Urinary bladder (tissue), 4 donors: ENCODE measurements around the gene BACH1. TPM values are rescaled to one million over a fixed set of nuclear protein-coding genes. Genes with fewer than 3 reads are reported as not detected.
"Not testable (repeated sequence)": the region's sequence is repeated elsewhere in the genome, so short reads cannot be mapped to it uniquely, and the experiment has no call there.

Source experiments
- DNase-seq: peaks from one replicate; pipeline ENCODE4 v3.0.0-alpha.2; 2015; ENCODE audit errors: extremely low spot score
- H3K27ac ChIP-seq: one replicate; pipeline ENCODE4 v1.5.1; 2013; ENCODE audit warnings: low read depth, mild to moderate bottlenecking, moderate library complexity
- H3K36me3 ChIP-seq: one replicate; pipeline ENCODE4 v1.6.1; 2013; ENCODE audit warnings: mild to moderate bottlenecking, moderate library complexity; ENCODE audit not compliant: insufficient read depth
- H3K4me1 ChIP-seq: one replicate; pipeline ENCODE4 v1.6.1; 2013; ENCODE audit warnings: mild to moderate bottlenecking, moderate library complexity; ENCODE audit not compliant: insufficient read depth
- H3K4me3 ChIP-seq: one replicate; pipeline ENCODE4 v1.5.1; 2013; ENCODE audit warnings: low read depth, low read length
- WGBS: extraction: QIAGEN DNeasy Blood & Tissue Kit; methylation state at CpG from one replicate; pipeline ENCODE4 v1.1.7; 2013; 5-methylcytosine and 5-hydroxymethylcytosine counted together
- polyA plus RNA-seq: library from polyadenylated mRNA; stranded (reverse); fragments of 200-250 nt; gene quantifications from one replicate; pipeline ENCODE4 v1.2.3, GENCODE V29; 2013
- total RNA-seq: library from RNA; depleted of rRNA; stranded (reverse); fragments of >200 nt; gene quantifications from one replicate; pipeline ENCODE4 v1.2.3, GENCODE V29; 2014
- donor health status: healthy with polysubstance abuse.
- donor health status: healthy.

The BACH1 gene
- total and polyA plus RNA-seq, 2 donors, result 11.5 to 116 TPM

- H3K36me3 ChIP-seq, result no peaks in the 10 kb centered on the region
- H3K4me1 ChIP-seq, result no peaks in the 10 kb centered on the region
- 97% methylated on average over 6 of the region's 6 CpGs for WGBS
Measured at GRCh38 chr21:29350246-29350779, 51.6 kb downstream of the BACH1 start.

DNA sequence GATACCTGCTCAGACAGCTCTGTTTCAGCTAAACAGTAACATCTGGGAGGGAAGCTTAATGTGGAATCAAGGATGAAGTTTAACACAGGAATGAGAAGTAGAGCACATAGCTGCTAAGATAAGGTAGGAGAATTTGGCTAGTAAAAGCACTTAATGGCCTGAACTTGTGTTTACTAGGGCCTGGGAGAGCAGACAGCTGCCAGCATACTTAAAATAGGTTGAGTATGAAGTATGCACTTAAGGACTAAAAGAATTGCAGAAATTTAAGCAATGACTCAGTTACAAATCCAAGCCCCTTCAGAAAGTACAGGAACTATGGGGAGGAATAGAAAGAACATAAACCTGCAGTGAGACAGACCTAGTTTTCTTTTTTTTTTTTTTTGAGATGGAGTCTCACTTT is 53.0 kb downstream of the BACH1 start:
- Histone ChIP-seq H3K27ac (no peak overlapping the region), H3K36me3 (no peaks in the 10 kb centered on the region)
- no peak for DNase-seq

More at GRCh38 chr21:29350246-29350779, 51.6 kb downstream of the BACH1 start:
- no peak for DNase-seq
- H3K27ac ChIP-seq, result no peak overlapping the region
- no peak overlapping the region for H3K4me3 ChIP-seq

DNA sequence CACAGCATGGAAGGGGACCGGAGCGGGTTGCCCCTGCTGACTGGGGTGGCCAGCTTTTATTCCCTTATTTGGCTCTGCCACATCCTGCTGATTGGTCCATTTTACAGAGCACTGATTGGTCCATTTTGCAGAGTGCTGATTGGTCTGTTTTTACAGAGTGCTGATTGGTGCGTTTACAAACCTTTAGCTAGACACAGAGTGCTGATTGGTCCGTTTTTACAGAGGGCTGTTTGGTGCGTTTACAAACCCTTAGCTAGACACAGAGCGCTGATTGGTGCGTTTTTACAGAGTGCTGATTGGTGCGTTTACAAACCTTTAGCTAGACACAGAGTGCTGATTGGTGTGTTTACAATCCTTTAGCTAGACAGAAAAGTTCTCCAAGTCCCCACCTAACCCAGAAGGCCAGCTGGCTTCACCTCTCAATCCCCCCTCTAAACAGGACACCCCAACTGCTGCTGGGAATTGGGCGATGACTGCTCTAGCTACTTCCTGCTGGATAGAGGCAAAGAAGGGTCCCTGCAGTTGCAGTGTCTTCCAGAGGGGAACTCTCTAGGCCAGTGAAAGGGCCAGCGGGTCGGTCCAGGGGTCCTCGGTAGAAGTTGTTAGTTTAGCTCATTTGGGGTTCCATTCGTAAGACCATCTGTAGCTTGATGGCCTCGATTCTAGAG is 56.5 kb downstream of the BACH1 start:
- not testable (repeated sequence) for H3K4me3 ChIP-seq, DNase-seq, H3K27ac ChIP-seq, H3K36me3 ChIP-seq, H3K4me1 ChIP-seq
- WGBS, result 97% methylated on average over 14 of the region's 14 CpGs

More for the DNA sequence above, 53.0 kb downstream of the BACH1 start:
- Histone ChIP-seq H3K4me1 (no peaks in the 10 kb centered on the region), H3K4me3 (no peak overlapping the region)

GRCh38 chr21:29356291-29356690 is 57.6 kb downstream of the BACH1 start:
- not testable (repeated sequence) for H3K36me3 ChIP-seq, DNase-seq, H3K4me1 ChIP-seq, H3K27ac ChIP-seq, H3K4me3 ChIP-seq
- WGBS, result 74% methylated on average over 1 of the region's 1 CpG

- not testable (repeated sequence) for H3K4me1 ChIP-seq, H3K27ac ChIP-seq, H3K36me3 ChIP-seq, H3K4me3 ChIP-seq, DNase-seq
- 85% methylated on average over 4 of the region's 4 CpGs for WGBS
Measured at GRCh38 chr21:29356810-29357209, 58.1 kb downstream of the BACH1 start.

GRCh38 chr21:29359718-29360117 is 61.0 kb downstream of the BACH1 start:
- Histone ChIP-seq H3K4me3 (no peak overlapping the region), H3K4me1 (no peaks in the 10 kb centered on the region), H3K36me3 (no peaks in the 10 kb centered on the region), H3K27ac (no peak overlapping the region)
- no peak for DNase-seq
- 94% methylated on average over 3 of the region's 3 CpGs for WGBS

- Histone ChIP-seq H3K36me3 (no peaks in the 10 kb centered on the region), H3K4me3 (no peak overlapping the region), H3K27ac (no peak overlapping the region), H3K4me1 (no peaks in the 10 kb centered on the region)
- no peak for DNase-seq
- 83% methylated on average over 9 of the region's 9 CpGs for WGBS
Measured at GRCh38 chr21:29360799-29361765, 62.4 kb downstream of the BACH1 start.

- DNase-seq, result no peak
- Histone ChIP-seq H3K4me1 (no peaks in the 10 kb centered on the region), H3K36me3 (no peaks in the 10 kb centered on the region), H3K27ac (no peak overlapping the region), H3K4me3 (no peak overlapping the region)
- over 99% methylated on average over 3 of the region's 3 CpGs for WGBS
Measured at GRCh38 chr21:29362758-29363157, 64.0 kb downstream of the BACH1 start.

DNA sequence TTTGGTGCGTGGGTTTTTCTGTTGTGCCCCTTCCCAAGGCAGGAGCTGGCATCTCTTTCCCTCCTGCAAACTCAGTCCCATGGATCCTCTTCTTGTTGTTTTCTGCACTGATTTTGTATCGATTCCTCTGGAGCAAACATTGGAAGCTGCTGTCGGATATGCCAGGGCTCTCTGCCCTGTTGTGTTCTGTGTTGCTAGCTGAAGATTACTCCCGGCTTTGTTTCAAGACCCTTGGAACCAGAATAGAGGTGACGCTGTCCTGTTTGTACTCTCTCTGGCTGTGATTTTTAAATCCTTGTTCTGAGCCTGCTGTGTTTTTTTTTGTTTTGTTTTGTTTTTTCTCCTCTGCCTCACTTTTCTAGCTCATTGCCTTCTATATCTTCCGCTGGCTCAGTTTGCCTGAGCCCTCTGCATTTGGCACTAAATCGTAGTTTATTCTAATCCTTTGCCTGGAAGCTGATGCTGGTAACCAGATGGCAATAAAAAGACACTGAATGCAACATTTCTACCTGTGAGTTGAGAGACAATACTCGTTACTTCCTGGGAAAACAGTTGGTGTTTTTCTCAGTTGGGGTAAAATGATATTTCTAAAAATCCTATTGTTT is 67.0 kb downstream of the BACH1 start:
- Histone ChIP-seq H3K4me1 (no peaks in the 10 kb centered on the region), H3K4me3 (no peak overlapping the region), H3K36me3 (no peaks in the 10 kb centered on the region), H3K27ac (no peak overlapping the region)
- 59% methylated on average over 8 of the region's 8 CpGs for WGBS
- no peak for DNase-seq

- no peak overlapping the region for H3K4me3 ChIP-seq
- H3K4me1 ChIP-seq, result no peaks in the 10 kb centered on the region
- H3K36me3 ChIP-seq, result no peaks in the 10 kb centered on the region
- 98% methylated on average over 3 of the region's 3 CpGs for WGBS
- DNase-seq, result no peak
- H3K27ac ChIP-seq, result no peak overlapping the region
Measured at GRCh38 chr21:29366532-29366931, 67.8 kb downstream of the BACH1 start.

DNA sequence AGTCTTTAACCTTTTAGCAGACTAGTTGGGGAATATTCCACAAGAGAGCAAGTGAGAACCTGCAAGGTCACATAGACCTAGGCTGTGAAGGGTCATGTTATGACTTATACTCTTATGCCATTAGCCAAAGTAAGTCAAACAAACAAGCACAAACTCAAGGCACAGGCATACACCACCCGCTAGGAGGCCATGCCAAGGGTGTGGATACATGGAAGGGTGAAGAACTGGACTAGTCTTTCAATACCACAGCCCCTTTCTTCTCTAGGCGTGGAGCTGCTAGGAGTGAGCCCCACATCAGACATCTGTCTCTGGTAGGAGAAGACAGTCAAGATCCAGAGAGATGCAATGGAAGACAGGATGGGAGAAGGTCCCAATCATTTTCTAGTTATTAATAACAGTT is 68.6 kb downstream of the BACH1 start:
- no peak overlapping the region for H3K27ac ChIP-seq
- H3K4me3 ChIP-seq, result no peak overlapping the region
- H3K36me3 ChIP-seq, result no peaks in the 10 kb centered on the region
- no peak for DNase-seq
- 96% methylated on average over 2 of the region's 2 CpGs for WGBS
- H3K4me1 ChIP-seq, result no peaks in the 10 kb centered on the region

GRCh38 chr21:29368906-29369305 is 70.2 kb downstream of the BACH1 start:
- Histone ChIP-seq H3K4me3 (no peak overlapping the region), H3K27ac (no peak overlapping the region), H3K4me1 (no peaks in the 10 kb centered on the region), H3K36me3 (no peaks in the 10 kb centered on the region)
- 85% methylated on average over 3 of the region's 3 CpGs for WGBS
- no peak for DNase-seq

DNA sequence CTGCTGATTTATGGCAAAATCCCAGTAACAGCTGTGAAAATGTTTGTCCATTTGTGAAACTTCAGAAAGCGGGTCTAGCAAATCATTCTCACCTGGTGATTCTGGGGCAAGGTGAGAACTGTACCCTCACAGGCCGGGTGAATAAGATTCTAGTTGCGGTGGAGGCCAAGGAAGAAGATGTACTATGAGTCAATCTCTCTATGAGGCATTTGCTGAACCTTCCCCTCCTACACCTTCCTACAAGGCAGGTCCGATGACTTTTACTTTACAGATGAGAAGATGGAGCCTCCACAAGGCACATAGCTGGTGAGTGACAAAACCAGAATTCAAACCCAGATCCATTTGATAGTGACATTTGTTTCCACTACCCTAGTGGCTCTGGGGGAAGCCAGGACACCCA is 72.7 kb downstream of the BACH1 start:
- H3K36me3 ChIP-seq, result no peaks in the 10 kb centered on the region
- no peak overlapping the region for H3K27ac ChIP-seq
- no peak overlapping the region for H3K4me3 ChIP-seq
- H3K4me1 ChIP-seq, result no peaks in the 10 kb centered on the region
- WGBS, result 93% methylated on average over 4 of the region's 4 CpGs
- no peak for DNase-seq
